ENCODE measurements around the gene TRIM46.
"Not testable (repeated sequence)": the region's sequence is repeated elsewhere in the genome, so short reads cannot be mapped to it uniquely, and the experiment has no call there.

TRIM46 gene

DNA sequence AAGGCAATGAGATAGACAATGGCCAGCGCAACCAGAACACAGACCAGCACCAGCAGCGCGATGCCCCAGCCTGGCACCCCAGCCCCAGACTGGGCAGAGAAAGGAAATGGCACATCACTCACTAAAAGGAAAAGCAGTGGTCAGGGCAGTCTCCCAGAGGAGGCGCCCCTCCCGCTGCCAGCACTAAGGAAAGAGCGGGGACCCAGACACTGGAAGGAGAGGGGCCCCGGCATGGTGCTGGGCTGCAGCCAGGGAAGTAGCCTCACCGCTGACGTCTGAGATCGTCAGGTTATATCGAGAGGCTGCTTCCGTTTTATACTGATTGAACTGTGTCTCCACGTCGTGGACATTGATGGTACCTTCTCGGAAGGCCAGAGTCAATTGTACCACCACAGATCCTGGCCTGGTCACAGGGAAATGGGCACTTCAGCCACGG is 13.8 kb downstream of the TRIM46 start:
- no peak for DNase-seq

DNA sequence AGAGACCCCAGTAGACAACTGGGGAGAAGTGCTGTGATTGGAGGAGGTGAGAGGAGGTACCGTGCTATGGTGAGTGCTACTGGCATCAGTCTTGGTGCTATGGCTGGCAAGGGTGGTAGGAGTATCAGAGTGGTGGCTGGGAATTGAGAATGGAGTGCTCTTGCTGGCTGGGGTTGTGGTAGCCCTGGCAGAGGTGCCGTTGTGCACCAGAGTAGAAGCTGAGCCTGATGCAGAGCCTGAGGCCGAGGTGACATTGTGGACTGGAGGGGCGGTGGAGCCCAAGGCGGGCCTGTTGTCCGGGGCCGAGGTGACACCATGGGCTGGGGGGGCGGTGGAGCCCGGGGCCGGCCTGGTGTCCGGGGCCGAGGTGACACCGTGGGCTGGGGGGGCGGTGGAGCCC is 14.6 kb downstream of the TRIM46 start:
- DNase-seq = no peak

DNA sequence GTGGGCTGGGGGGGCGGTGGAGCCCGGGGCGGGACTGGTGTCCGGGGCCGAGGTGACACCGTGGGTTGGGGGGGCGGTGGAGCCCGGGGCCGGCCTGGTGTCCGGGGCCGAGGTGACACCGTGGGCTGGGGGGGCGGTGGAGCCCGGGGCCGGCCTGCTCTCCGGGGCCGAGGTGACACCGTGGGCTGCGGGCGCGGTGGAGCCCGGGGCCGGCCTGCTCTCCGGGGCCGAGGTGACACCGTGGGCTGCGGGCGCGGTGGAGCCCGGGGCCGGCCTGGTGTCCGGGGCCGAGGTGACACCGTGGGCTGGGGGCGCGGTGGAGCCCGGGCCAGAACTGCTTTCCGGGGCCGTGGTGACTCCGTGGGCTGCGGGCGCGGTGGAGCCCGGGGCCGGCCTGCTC is 16.3 kb downstream of the TRIM46 start:
- DNase-seq = not testable (repeated sequence)

DNA sequence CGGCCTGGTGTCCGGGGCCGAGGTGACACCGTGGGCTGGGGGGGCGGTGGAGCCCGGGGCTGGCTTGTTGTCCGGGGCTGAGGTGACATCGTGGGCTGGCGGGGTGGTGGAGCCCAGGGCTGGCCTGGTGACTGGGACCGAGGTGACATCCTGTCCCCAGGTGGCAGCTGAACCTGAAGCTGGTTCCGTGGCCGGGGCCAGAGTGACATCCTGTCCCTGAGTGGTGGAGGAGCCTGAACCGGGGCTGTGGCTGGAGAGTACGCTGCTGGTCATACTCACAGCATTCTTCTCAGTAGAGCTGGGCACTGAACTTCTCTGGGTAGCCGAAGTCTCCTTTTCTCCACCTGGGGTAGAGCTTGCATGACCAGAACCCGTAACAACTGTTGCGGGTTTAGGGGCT is 18.3 kb downstream of the TRIM46 start:
- no peak for DNase-seq

DNA sequence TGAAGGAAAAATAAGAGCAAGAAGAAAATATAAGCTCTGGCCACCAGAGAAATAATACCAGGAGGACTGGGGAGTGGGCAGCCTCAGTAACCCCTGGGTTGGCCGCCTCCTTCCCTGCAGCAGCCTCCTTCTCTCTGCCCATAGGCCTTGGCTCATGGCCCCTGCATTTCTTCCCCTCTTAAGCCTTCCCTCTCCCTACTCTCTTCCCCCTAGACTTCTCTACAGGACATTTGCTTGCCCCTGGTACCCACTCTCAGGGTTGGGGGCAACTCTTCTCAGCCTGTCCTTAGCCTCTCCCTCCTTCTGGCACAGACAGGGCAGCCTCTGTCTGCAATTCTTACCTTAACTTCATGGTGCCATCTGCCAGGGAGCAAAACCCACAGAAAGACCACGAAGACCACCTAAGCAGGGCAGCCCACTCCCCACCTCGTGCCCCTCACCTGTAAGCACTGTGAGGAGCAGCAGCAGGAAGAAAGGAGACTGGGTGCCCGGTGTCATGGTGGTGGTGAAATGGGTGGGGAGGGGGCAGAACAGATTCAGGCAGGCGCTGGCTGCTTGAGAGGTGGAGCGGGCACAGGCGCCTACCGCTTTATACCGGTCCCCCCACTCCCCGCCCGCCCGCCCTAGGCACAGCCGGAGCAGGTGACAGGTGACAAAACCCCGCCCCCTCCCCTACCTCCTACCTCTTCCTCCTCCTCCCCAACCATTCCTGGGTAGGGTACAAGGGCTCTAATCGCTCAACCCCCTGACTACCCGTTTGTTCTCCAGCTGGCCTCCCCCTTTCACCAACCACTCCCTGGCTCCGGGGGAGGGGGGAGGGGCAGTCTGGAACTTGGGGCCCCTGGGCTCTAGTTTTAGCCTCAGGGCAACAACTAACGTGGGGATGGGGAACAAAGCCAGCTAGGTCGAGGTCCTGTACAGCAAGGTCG is 19.0 kb downstream of the TRIM46 start:
- DNase-seq = peak; percentile 92

DNA sequence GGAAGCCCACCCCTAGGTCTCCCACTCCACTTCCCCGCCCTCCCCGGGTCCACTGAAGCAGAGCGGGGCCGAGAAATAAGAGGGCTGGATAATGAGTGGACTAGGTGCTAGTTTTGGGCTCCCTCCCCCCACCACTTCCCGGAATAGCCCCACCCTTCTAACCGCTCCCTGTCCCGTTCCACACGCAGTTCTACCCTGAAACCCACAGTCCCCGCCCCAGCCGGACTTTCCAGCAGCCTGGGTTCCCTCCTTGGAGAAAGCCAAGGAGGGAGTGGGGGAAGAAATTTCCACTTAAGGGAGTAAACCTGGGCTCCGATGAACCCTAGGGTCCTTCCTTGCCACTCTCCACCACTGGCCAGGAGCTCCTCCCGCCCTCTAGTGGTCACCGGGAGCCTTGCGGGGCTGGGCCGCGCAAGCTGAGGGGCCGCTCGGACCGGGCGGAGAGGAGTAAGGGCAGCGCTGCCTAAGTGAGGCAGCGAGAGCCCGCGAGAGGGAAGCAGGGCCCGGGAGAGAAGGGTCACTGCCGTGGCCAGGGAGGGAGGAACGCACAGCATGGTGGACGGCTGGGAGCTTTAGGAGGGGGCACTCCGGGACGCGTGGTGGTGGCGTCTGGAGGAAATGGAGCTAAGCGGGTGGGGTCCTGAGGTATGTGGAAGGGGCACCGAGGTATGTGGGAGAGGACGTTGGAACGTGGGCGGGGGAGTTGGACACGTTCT is 19.8 kb downstream of the TRIM46 start:
- DNase-seq = peak; percentile 94

DNA sequence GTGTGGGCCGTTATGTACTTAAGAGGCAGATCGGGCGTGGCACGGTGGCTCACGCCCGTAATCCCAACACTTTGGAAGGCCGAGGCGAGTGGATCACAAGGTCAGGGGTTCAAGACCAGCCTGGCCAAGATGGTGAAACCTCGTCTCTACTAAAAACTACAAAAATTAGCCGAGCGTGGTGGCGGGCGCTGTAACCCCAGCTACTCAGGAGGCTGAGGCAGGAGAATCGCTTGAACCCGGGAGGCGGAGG is 20.3 kb downstream of the TRIM46 start:
- DNase-seq = not testable (repeated sequence)

DNA sequence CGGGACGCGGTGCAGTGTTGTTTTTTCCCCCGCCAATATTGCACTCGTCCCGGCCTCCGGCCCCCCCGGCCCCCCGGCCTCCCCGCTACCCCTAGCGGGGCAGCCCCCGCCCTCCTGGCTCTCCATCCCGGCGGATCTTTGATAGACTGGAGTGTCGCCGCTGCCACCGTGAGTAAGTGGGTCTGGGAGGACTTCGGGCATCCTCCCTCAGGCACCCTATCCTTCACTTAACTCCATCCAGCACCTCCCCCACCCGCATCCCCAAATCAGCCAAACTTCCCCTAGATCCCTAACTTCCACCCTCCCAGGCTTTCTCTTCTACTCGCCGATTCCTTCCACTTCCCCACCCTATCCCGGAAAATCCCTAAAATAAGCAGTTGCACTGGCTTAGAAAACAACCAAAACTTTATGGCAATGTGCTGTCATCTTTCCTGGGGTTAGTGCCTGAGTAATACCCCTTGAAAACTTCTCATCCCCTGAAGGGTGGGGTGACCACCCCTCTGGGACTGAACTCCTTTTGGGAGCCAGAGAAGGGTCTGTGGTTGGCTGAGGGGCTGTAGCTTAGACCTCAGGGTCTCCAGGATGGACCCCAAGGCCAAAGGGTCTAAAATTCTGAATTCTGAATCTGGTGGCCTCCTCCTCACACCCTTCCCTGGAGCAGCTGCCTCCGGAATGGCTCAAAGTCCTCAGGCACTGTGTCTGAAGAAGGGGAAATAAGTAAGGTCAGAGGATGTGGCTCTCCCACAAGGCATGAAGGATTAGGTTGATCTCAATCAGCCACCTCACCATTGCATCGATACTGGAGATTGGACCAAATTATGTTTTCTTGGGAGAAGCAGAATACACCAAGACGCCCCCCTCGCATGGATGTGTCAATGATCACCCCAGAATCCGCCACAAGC is 21.8 kb downstream of the TRIM46 start:
- DNase-seq = no peak

DNA sequence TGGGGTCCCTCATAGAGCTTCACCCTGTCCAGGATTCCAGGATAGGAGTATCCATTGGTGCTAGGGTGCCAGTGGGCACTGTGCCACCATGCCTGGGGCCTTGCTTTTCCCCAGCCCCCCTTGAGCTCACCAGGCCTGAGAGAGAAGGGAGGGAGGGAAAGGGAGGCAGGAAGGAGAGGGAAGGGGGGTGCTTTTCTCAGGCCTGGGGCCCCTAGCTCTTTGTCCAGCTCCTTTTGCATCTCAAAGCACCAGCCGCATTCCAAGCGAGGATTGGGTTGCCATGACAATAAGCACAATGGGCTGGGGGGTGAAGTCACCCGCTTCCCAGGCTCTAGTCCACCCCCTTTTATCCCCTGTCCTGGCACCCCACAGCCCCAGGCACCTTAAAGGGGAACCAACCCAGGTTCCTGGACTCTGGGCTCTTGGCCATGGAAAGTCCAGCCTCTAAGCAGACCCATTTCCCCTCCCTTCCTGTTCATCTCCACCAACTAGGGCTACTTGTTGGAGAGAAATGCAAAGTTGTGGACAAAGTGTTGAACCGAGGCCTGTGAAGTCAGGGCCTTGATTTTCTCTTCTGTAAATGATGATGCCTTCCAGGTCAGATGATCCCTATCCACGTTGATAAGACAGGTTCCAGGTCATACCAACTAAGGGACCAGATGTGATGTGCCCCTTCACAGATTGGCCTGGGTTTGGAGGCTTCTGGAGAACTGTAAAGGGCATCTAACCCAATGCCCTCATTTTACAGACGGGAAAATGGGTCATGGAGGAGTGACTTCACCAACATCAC is 22.6 kb downstream of the TRIM46 start:
- DNase-seq = no peak

DNA sequence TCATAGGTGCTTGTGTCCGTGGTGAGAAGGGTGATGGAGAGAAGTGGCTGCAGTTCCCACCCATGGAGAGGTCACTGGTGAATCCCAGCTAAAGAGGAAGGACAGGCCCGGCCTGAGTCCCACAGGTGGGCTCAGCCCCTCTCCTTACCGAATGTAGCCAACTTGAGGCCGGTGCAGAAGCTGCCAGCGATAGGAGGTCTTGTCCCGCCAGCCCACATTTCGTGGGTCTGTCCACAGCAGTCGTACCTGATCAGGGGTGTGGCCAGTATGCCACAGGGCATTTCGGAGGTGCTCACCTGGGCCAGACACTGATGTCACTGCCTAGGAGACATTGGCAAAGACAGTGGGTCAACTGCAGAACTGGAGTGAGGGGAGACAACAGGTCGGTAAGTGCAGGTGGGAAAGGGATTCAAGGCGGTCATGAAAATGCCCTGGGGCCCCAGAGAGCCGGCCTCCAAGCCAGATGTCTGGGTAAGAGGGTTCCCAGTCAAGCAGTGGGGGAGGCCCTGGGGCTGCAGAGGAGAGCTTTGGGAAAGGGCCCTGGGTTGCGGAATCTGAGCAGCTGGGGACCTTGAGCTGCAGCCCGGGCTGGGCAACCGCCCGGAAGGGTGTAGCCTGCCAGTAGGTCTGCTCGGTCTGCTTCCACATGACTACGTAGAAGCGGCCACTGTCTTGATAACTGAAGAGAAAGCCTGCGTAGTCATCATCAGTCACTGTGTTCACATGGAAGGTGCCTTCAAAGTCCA is 23.4 kb downstream of the TRIM46 start:
- no peak for DNase-seq

DNA sequence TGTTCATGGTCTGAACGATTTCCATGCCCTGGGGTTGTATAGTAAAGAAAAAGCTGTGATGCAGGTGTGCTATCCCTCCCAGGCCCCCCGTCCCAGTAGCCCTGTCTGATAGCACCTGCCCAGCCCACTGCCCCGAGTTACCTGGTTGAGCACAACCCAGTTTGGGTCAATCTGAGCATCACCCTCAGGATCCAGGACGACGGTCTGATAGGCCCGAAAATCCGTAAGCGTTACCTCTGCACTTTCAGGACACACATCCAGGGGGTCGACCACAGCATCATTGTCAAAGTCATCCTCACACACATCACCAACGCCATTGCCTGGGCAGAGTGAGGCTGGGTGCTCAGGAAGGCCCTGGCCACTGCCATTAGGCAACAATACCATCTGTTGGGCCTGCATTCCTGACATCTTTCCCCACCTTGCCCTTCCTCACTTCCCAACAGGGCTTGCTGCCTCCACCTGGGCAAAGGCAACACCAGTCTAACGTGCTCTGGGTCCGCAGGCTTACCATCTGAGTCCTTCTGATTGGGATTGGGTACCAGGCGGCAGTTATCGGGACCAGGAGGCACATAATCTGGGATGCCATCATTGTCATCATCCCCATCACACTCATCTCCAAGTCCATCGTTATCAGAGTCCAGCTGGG is 24.4 kb downstream of the TRIM46 start:
- no peak for DNase-seq

DNA sequence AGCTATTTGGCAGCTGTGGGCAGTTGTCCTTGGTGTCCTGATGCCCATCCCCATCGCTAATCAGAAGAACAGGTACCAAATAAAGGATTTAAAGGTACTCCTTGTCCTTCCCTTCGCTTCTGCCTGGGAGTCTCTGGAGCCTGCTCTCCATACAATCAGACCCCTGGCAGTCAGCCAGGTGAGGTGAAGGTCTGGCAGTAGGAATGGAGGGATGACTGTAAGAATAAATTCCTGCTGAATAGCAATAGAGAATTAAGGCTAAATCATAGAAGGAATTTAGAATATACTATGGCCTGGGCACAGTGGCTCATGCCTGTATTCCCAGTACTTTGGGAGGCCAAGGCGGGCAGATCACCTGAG is 24.9 kb downstream of the TRIM46 start:
- DNase-seq = no peak

DNA sequence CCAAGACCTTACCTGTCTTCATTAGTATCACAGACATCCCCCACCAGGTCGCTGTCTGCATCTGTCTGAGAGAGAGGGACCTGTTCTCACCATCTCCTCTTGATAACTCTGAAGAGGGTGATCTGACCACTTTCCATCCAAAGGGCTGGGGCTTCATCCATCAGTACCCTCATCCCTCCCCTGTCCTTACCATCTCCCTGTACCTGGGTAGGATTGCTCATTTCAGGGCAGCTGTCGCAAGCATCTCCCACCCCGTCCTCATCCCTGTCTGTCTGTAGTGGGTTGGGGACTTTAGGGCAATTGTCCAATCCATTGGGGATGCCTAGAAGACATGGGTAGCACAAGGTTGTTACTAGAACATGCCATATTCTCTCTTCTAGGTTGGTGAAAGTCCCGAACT is 26.1 kb downstream of the TRIM46 start:
- DNase-seq = no peak

DNA sequence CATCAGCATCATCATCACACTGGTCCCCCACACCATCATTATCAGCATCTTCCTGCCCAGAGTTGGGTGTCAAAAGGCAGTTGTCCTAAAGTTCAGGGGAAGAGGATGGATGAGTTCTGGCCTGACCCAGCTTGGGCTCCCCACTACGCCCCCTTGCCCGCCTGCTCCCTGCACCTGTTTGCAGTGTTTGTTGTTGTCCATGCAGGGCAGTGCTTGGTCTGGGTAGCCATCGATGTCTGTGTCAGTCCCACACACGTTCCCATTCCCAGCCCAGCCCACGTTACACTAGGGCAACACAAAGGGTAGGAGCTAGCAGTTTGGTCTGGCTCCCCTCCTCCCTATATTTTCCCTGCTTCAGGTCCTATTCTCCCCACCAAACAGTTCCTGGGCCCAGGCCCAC is 27.3 kb downstream of the TRIM46 start:
- no peak for DNase-seq

DNA sequence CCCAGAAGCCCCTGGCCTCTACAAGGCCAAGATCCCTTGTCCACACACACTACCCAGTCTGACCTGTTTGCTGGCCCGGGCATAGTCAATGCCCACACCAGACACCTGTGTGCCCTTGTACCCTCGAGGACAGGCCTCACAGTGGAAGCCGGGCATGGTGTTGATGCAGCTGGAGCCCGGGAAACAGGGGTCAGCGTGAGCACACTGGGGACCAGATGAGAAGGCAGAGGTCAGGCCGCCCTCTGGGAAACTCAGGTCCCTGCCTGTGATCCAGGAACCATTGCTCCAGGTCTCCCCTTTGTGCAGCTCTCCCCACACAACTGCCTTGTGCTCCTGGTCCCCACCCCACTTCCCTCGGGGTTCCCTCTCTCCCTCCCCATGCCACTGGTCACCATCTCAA is 28.5 kb downstream of the TRIM46 start:
- no peak for DNase-seq

DNA sequence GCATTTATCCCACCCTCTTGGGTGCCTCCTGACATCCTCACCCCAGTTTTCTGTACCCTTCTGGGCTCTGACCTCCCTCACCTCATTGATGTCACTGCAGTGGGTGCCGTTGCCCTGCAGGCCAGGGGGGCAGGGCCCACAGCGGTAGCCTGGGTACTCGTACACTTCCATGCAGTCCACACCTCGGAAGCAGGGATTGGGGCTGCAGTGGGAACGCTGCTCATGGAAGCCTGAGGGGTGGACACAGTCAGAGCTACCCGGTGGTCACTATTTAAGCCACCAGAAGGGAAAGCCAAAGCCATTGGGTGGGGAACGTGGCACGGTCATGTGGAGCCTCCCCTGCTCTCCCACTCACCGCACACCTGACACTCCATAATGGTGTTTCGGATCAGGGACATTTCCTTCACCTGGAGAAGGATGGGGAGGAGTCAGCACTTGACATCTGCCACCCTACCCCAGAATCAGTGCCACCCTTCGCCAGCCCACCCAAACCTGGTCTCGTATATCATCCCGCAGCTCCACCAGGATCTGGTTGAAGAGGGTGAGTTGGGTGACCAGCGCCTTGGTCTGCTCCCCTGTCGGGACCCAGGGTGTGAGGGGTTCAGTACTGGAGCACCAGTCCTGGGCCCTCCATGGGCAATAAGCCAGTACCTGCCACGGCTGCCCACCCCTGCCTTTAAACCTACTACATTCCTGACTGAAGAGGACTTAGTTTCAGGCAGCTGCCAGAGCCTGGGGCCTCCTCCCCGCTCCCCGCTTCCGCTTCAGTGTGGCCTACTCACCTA is 29.3 kb downstream of the TRIM46 start:
- DNase-seq = no peak

DNA sequence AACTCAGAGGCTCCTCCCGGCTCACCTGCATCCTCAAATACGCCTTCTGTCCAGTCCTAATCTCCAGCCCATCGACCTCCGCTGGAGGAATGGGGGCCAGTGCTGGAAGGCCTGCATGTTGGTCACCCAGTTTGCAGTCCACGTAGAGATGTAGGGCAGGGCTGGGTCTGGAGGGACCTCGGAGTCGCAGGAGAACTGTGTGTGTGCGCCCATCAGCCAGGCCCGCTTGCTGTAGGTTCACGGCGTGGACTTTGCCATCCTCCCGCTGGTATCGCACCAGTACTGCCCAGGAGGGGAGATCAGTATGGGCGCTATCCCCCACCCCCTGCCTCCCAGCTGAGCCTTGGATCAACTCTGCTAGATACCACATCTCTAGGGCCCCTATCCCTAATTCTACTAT is 31.4 kb downstream of the TRIM46 start:
- DNase-seq = no peak

DNA sequence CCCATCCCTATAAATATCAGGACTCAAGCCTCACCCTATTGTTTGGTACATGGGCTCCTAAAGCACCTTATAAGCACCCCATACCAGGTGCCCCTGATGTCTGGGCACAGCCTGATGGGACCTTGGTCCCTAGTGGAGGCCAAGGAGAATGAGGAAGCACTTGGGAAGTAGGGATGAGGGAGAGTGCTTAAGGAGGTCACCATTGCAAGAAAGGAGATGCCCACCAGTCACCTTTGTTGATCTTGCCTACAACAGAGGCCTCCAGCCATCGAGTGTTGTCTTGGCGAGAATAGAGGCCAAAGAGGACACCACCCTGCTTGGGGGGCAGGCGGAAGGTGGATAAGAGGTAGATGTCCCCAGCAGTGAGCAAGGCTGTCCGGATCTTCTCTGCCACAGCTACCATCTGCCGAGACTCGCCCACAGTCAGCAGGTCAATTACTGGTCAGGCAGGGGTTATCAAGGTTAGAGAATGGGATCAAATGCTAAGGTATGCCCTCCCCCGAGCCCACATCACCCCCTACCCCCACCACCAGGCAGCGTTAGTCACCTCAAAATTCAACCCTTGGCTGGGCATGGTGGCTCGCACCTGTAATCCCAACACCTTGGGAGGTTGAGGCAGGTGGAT is 32.4 kb downstream of the TRIM46 start:
- no peak for DNase-seq

DNA sequence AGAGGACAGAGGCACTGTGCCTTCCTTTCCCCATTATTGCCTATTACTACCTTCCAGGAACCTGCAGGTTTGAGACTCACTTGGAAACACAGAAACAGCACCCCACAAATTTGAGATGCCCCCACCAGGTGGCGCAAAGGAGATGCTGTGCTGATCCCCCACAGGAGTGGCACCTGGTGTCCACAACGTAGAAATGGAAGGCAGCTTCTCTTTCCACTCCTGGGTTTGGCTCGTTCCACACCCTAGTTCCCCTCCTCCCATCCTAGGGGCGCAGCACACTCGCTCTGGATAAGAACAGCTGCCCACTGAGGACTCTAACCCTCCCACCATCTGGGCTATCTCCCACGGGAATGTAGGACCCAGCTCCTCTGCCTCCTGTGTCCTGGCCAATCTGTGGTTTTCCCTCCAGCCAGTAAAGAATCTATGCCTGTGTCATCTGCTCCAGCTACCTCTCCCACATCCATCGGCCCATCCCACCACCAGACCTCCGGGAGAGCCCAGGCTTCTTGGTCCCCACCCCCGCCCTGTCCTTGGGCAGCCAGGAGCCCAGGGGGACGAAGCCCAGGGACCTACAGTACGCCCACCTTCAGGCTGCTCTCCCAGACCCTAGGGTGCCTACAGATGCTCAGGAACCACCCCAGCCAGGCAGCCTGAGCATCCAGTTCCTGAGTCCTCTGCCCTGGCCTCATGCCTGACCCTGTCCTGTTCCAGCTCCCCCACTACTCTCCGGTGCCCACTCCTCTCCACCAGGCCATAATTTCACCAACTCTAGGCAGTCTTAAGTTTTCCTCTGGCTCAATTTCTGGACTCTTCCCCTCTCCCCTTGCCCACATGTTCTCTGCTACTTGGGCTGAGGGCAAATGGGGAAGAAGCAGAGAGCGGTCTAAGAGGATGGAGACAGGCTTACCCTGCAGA is 33.5 kb downstream of the TRIM46 start:
- DNase-seq = peak; percentile 95

Data from RPMI8226 (cell line).